Type B pancreatic cell (in vitro differentiated cells): ENCODE results near the gene CYP27B1. TPM values are rescaled to one million over a fixed set of nuclear protein-coding genes. Genes with fewer than 3 reads are reported as not detected.

Experiments used
- DNase-seq: peaks from one replicate; pipeline ENCODE4 v3.0.0; 2021; ENCODE audit warnings: mixed read lengths; ENCODE audit not compliant: unreplicated experiment; ENCODE audit errors: extremely low spot score
- H3K27ac Mint-ChIP-seq: 2 replicates; pipeline ENCODE4 v1.8.0; 2021; ENCODE audit warnings: mild to moderate bottlenecking, mixed read lengths
- H3K27me3 Mint-ChIP-seq: 2 replicates; pipeline ENCODE4 v1.8.0; 2021; ENCODE audit warnings: mixed read lengths
- H3K36me3 Mint-ChIP-seq: 2 replicates; pipeline ENCODE4 v1.8.0; 2021; ENCODE audit warnings: mixed read lengths
- H3K4me1 Mint-ChIP-seq: one replicate; pipeline ENCODE4 v1.8.0; 2021; ENCODE audit warnings: mixed read lengths; ENCODE audit not compliant: unreplicated experiment
- H3K4me3 Mint-ChIP-seq: 2 replicates; pipeline ENCODE4 v1.8.0; 2021; ENCODE audit warnings: mild to moderate bottlenecking, mixed read lengths
- H3K9me3 Mint-ChIP-seq: 2 replicates; pipeline ENCODE4 v1.8.0; 2021; ENCODE audit warnings: mixed read lengths
- total RNA-seq: library from RNA; stranded (reverse); gene quantifications from 2 replicates; pipeline ENCODE4 v1.2.1, GENCODE V29; 2021; ENCODE audit warnings: low replicate concordance
- TF ChIP-seq, protein P1 (sequence below): fragments of 200-600 bp; sonication (generic); conservative IDR thresholded peaks from 2 replicates; pipeline ENCODE4 v1.5.0; 2021; ENCODE audit warnings: antibody characterized with exemption, mild to moderate bottlenecking

The CYP27B1 gene
- total RNA-seq, 1 donor from 2014 or later: 2.2 TPM

DNA sequence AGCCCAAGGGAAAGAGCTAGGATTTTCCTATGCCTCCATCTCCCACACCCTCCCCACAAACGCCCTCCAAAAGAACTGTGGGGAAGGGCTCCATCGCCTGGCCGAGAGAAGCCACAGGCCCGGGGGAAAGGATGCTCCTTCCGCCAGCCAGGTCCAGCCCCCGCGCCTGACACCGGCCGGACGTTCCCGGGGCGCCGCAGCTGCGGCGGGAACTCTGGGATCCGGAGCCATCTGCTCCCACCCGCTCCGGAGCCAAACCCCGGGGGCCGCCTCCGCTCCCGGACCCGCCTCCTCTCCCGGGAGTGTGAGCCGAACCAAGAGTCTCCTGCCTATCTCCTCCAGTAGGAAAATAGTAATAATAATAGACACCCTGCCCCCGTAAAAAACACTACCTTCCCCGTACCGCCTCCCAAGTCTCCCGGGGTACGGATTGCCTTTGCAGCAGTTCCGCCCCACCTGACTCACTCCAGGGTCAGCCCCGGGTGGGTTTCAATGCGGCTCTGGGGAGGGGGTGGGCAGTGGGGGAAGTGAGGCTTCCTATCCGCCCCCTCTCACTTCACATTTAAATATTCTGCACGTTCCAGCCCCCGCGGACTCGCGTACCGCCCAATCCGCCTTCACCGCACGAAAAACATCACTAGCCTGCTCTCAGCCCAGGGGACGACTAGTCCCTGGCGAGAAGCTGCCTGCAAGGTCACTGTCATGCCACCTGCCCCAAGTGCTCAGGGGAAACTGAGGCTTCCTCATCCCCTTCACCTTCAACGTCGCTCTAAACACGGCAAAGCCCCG lies 30.7 kb downstream of the CYP27B1 start:
- H3K4me1 Mint-ChIP-seq: peaks cover 15% of the 10 kb centered on the region
- peak overlapping the region; percentile 23 for H3K27ac Mint-ChIP-seq

DNA sequence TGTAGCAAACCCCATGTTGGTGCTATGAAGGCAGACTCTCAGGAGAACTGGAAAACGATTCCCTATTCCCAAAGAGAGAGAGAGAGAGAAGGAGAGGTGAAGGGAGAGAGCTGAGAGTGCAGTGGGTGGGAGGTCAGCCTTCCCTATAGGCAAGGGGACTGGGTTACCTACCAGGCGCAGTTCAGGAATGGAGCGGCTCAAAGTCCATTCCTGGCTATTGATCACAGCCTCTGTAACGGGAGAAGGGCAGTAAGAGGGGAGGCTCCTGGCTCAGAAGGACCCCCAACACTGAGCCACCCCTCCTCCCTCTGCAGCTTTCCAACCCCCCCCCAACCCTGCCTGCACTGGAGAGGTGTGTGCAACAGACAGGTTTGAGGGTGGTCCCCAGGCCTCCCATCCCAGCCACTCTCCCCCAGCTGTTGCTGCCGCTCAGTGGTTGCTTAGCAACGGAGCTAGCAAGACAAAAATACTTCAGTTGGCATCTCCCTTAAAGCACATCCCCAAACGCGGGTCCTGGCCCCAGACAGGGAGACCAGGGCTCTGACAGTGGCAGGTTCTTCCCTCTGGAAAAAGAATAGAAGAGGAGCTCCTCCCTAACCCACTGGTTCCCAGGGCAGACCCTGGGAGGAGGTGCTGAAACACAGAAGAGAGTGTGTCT lies 31.6 kb downstream of the CYP27B1 start:
- Mint-ChIP-seq H3K36me3 (peaks cover 4% of the 10 kb centered on the region), H3K4me1 (peaks cover 15% of the 10 kb centered on the region), H3K9me3 (no peaks in the 10 kb centered on the region), H3K4me3 (peak overlapping the region; percentile 65), H3K27ac (no peak overlapping the region), H3K27me3 (peaks cover 83% of the 10 kb centered on the region)
- TF ChIP-seq, protein P1, sequence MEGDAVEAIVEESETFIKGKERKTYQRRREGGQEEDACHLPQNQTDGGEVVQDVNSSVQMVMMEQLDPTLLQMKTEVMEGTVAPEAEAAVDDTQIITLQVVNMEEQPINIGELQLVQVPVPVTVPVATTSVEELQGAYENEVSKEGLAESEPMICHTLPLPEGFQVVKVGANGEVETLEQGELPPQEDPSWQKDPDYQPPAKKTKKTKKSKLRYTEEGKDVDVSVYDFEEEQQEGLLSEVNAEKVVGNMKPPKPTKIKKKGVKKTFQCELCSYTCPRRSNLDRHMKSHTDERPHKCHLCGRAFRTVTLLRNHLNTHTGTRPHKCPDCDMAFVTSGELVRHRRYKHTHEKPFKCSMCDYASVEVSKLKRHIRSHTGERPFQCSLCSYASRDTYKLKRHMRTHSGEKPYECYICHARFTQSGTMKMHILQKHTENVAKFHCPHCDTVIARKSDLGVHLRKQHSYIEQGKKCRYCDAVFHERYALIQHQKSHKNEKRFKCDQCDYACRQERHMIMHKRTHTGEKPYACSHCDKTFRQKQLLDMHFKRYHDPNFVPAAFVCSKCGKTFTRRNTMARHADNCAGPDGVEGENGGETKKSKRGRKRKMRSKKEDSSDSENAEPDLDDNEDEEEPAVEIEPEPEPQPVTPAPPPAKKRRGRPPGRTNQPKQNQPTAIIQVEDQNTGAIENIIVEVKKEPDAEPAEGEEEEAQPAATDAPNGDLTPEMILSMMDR: no peak
- DNase-seq: no peak

More for the DNA sequence above, 30.7 kb downstream of the CYP27B1 start:
- no peak for DNase-seq
- TF ChIP-seq, protein P1: peak; percentile 46
- Mint-ChIP-seq H3K9me3 (no peaks in the 10 kb centered on the region), H3K36me3 (peaks cover 4% of the 10 kb centered on the region), H3K4me3 (peak overlapping the region; percentile 75), H3K27me3 (peaks cover 83% of the 10 kb centered on the region)

DNA sequence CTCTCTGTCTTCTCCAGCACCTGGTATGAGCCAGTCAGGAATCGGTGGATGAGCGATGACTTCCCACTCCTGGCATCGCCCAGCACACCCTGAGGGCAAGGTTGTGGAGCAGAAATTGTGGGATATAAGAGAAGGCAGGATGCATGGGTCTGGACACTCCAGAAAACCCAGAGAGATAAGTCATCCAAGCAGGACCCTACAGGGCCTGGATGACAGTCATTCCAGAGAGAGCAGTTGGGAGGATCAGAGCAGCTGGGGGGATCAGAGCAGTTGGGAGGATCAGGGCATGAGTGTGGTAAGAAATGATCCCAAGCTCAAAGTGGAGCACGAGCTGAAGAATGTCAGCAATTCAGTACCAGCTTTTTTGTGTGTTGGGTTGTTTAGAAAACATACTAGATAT lies 32.3 kb downstream of the CYP27B1 start:
- H3K36me3 Mint-ChIP-seq: peaks cover 4% of the 10 kb centered on the region
- no peak for DNase-seq
- H3K27ac Mint-ChIP-seq: no peak overlapping the region
- no peaks in the 10 kb centered on the region for H3K9me3 Mint-ChIP-seq
- H3K4me3 Mint-ChIP-seq: peak overlapping the region; percentile 65
- peaks cover 84% of the 10 kb centered on the region for H3K27me3 Mint-ChIP-seq
- peaks cover 15% of the 10 kb centered on the region for H3K4me1 Mint-ChIP-seq
- TF ChIP-seq, protein P1: no peak

GRCh38 chr12:57733928-57734327 lies 33.0 kb downstream of the CYP27B1 start:
- Mint-ChIP-seq H3K27ac (no peak overlapping the region), H3K27me3 (peaks cover 84% of the 10 kb centered on the region), H3K4me3 (no peak overlapping the region), H3K4me1 (peaks cover 9% of the 10 kb centered on the region), H3K9me3 (no peaks in the 10 kb centered on the region), H3K36me3 (peaks cover 4% of the 10 kb centered on the region)
- TF ChIP-seq, protein P1: no peak
- DNase-seq: no peak

- H3K36me3 Mint-ChIP-seq: peaks cover 4% of the 10 kb centered on the region
- H3K27ac Mint-ChIP-seq: no peak overlapping the region
- DNase-seq: no peak
- peaks cover 91% of the 10 kb centered on the region for H3K27me3 Mint-ChIP-seq
- H3K4me3 Mint-ChIP-seq: no peak overlapping the region
- TF ChIP-seq, protein P1: no peak
- H3K9me3 Mint-ChIP-seq: no peaks in the 10 kb centered on the region
- peaks cover 9% of the 10 kb centered on the region for H3K4me1 Mint-ChIP-seq
Measured at GRCh38 chr12:57732726-57733593, 33.9 kb downstream of the CYP27B1 start.
